ENCODE results near the gene RTF2. TPM values are rescaled to one million over a fixed set of nuclear protein-coding genes. Genes with fewer than 3 reads are reported as not detected.

The RTF2 gene
- total and polyA plus RNA-seq, 2 of the 13 experiments (the other 11 are each of a cell fraction or from before 2014, with no cell fraction given): 81.8 to 142 TPM

DNA sequence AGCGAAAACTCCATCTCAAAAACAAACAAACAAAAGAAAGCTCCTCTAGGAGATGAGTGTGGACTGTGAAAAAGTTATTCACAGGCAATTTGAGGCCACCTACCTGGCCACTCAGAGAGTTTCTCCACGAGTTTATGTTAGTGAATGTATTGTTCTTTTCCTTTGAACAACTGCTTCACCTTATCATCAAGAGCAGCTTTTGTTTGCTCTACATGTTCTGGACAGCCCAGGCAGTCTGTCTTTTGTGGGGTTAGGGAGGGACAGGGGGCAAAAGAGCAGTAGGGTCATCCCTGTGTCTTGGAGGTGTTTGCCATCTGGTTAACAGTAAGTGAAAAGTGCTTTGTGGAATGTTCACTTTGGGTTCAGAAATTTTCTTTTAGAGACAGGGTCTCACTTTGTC lies 48.4 kb upstream of the RTF2 start:
- ChIA-PET CTCF (ENCODE audit: low intra/inter-chr PET ratio, low total read pairs) (no interaction called here), POLR2A (interaction anchor here (1.3 kb wide), 1 partner anchor 28 kb away, joined by 4 read pairs; the partner anchor contains the start of genes AURKA and CSTF1)
- H3K4me3 ChIP-seq (replicated peaks in 1 of 3; ENCODE audit: insufficient read depth in 1 of 3, low read depth in 2 of 3, low read length in 3 of 3): no peak overlapping the region
- H3K9ac ChIP-seq (ENCODE audit: insufficient read depth, low read depth, low read length): no peak overlapping the region
- H3K27me3 ChIP-seq (ENCODE audit: control insufficient read depth in 1 of 2, insufficient read depth in 2 of 2, low read length in 2 of 2): no peaks in the 10 kb centered on the region
- BruUV-seq (replicated peaks): no TSS peak
- H3K79me2 ChIP-seq (ENCODE audit: insufficient read depth, low read length): no peaks in the 10 kb centered on the region
- no peaks in the 10 kb centered on the region for H3K36me3 ChIP-seq (replicated peaks in 1 of 2; ENCODE audit: control insufficient read depth in 1 of 2, insufficient read depth in 2 of 2, low read length in 2 of 2)
- FAIRE-seq (no peak), DNase-seq (ENCODE audit: low spot score) (no peak), ATAC-seq (no peak)
- H3K4me1 ChIP-seq (ENCODE audit: insufficient read depth, low read length): peaks cover 62% of the 10 kb centered on the region
- H3K9me3 ChIP-seq (ENCODE audit: low read length): no peaks in the 10 kb centered on the region
- H2AFZ ChIP-seq (ENCODE audit: low read length): no peak overlapping the region
- in situ Hi-C loops (cut with HindIII; ENCODE audit: extremely low pct_ligation_motif_present, low pct_unique_long_range_greater_than_20kb): no loop called here
- WGBS (ENCODE audit: low lambda C conversion rate): 53% methylated on average over 2 of the region's 2 CpGs
- H3K4me2 ChIP-seq (ENCODE audit: low read depth, low read length): no peak overlapping the region
- no peak overlapping the region for H3K27ac ChIP-seq (ENCODE audit: extremely low read length, insufficient read depth, low read length)
- H4K20me1 ChIP-seq (ENCODE audit: insufficient read depth, low read length): no peaks in the 10 kb centered on the region
- intact Hi-C loops (cut with micrococcal nuclease; ENCODE audit: unreplicated experiment): no loop called here
- TF ChIP-seq HNF4A (CRISPR knock-in tag; IDR thresholded peaks at IDR 0.05) (peak; percentile 6; the same call in 1 of the 2 replicates), RARA (CRISPR knock-in tag; IDR thresholded peaks at IDR 0.05) (peak; percentile 42; the same call in 1 of the 2 replicates), NR2F6 (IDR thresholded peaks at IDR 0.05) (peak; percentile 20; the same call in 1 of the 2 replicates), NR2F6 (CRISPR knock-in tag; IDR thresholded peaks at IDR 0.05) (no peak), TEF (CRISPR knock-in tag; IDR thresholded peaks at IDR 0.05) (no peak), THRA (CRISPR knock-in tag; IDR thresholded peaks at IDR 0.05; ENCODE audit: borderline replicate concordance) (peak; percentile 56; the same call in 1 of the 2 replicates), CEBPG (CRISPR knock-in tag; IDR thresholded peaks at IDR 0.05) (no peak), ZNF614 (CRISPR knock-in tag; IDR thresholded peaks at IDR 0.05; ENCODE audit: borderline replicate concordance) (no peak), ZNF430 (CRISPR knock-in tag; IDR thresholded peaks at IDR 0.05) (no peak), RXRA (CRISPR knock-in tag; IDR thresholded peaks at IDR 0.05) (peak; percentile 41; the same call in 1 of the 2 replicates), SOX13 (IDR thresholded peaks at IDR 0.05) (no peak), SOX13 (CRISPR knock-in tag; conservative IDR thresholded peaks at IDR 0.05 in 1 of 2, IDR thresholded peaks at IDR 0.05 in 1 of 2) (peak in 1 of 2 experiments; percentile 74; a peak in 2 of 4 replicates), TBP (CRISPR knock-in tag; IDR thresholded peaks at IDR 0.05) (no peak), SOX5 (CRISPR knock-in tag; IDR thresholded peaks at IDR 0.05; ENCODE audit: borderline replicate concordance) (peak; percentile 18; the same call in 1 of the 2 replicates), ZNF563 (CRISPR knock-in tag; IDR thresholded peaks at IDR 0.05) (no peak), MZF1 (CRISPR knock-in tag; IDR thresholded peaks at IDR 0.05; ENCODE audit: borderline replicate concordance) (no peak), ELF1 (CRISPR knock-in tag; IDR thresholded peaks at IDR 0.05) (no peak), MTF1 (CRISPR knock-in tag; IDR thresholded peaks at IDR 0.05) (no peak)
- TF ChIP-seq, protein P1, sequence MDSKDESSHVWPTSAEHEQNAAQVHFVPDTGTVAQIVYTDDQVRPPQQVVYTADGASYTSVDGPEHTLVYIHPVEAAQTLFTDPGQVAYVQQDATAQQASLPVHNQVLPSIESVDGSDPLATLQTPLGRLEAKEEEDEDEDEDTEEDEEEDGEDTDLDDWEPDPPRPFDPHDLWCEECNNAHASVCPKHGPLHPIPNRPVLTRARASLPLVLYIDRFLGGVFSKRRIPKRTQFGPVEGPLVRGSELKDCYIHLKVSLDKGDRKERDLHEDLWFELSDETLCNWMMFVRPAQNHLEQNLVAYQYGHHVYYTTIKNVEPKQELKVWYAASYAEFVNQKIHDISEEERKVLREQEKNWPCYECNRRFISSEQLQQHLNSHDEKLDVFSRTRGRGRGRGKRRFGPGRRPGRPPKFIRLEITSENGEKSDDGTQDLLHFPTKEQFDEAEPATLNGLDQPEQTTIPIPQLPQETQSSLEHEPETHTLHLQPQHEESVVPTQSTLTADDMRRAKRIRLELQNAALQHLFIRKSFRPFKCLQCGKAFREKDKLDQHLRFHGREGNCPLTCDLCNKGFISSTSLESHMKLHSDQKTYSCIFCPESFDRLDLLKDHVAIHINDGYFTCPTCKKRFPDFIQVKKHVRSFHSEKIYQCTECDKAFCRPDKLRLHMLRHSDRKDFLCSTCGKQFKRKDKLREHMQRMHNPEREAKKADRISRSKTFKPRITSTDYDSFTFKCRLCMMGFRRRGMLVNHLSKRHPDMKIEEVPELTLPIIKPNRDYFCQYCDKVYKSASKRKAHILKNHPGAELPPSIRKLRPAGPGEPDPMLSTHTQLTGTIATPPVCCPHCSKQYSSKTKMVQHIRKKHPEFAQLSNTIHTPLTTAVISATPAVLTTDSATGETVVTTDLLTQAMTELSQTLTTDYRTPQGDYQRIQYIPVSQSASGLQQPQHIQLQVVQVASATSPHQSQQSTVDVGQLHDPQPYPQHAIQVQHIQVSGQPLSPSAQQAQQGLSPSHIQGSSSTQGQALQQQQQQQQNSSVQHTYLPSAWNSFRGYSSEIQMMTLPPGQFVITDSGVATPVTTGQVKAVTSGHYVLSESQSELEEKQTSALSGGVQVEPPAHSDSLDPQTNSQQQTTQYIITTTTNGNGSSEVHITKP (CRISPR knock-in tag; IDR thresholded peaks at IDR 0.05; ENCODE audit: low read depth): no peak
- TF ChIP-seq, protein P2, sequence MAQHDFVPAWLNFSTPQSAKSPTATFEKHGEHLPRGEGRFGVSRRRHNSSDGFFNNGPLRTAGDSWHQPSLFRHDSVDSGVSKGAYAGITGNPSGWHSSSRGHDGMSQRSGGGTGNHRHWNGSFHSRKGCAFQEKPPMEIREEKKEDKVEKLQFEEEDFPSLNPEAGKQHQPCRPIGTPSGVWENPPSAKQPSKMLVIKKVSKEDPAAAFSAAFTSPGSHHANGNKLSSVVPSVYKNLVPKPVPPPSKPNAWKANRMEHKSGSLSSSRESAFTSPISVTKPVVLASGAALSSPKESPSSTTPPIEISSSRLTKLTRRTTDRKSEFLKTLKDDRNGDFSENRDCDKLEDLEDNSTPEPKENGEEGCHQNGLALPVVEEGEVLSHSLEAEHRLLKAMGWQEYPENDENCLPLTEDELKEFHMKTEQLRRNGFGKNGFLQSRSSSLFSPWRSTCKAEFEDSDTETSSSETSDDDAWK (CRISPR knock-in tag; IDR thresholded peaks at IDR 0.05): no peak
